D721Med (cell line): ENCODE data around the gene ELAPOR2.

Experiments used
- DNase-seq: peaks from one replicate; pipeline ENCODE4 v3.0.0; 2011; ENCODE audit warnings: low spot score; ENCODE audit not compliant: insufficient read length
- FAIRE-seq: peaks from 2 replicates; lab custom pipeline; 2011; peaks lifted over from hg19 to GRCh38; lab: Jason Lieb, UNC
- CTCF ChIP-seq: IDR thresholded peaks from 2 replicates; pipeline ENCODE4 v1.5.1; 2012; ENCODE audit warnings: mild to moderate bottlenecking, control low read depth; ENCODE audit not compliant: insufficient read depth; ENCODE audit errors: missing control alignments

The ELAPOR2 gene

GRCh38 chr7:87038993-87039690, 20.3 kb downstream of the ELAPOR2 start:
- FAIRE-seq (no peak), DNase-seq (no peak)
- TF ChIP-seq CTCF = no peak

- no peak for DNase-seq
- no peak for FAIRE-seq
- TF ChIP-seq CTCF = no peak
Measured at GRCh38 chr7:87036985-87037384, 22.5 kb downstream of the ELAPOR2 start.

- DNase-seq (no peak), FAIRE-seq (no peak)
- TF ChIP-seq CTCF = no peak
Measured at GRCh38 chr7:87032604-87033339, 26.7 kb downstream of the ELAPOR2 start.

GRCh38 chr7:87029078-87029477, 30.4 kb downstream of the ELAPOR2 start:
- no peak for DNase-seq
- FAIRE-seq = no peak
- TF ChIP-seq CTCF = no peak

- DNase-seq (no peak), FAIRE-seq (no peak)
- TF ChIP-seq CTCF = no peak
Measured at GRCh38 chr7:87028636-87029035, 30.8 kb downstream of the ELAPOR2 start.

- DNase-seq (no peak), FAIRE-seq (no peak)
- TF ChIP-seq CTCF = no peak
Measured at GRCh38 chr7:87027900-87028299, 31.6 kb downstream of the ELAPOR2 start.

- no peak for TF ChIP-seq CTCF
- DNase-seq (no peak), FAIRE-seq (peak; percentile 6)
Measured at GRCh38 chr7:87021285-87021684, 38.2 kb downstream of the ELAPOR2 start.
